ENCODE results near the gene APLP2.

APLP2 gene

DNA sequence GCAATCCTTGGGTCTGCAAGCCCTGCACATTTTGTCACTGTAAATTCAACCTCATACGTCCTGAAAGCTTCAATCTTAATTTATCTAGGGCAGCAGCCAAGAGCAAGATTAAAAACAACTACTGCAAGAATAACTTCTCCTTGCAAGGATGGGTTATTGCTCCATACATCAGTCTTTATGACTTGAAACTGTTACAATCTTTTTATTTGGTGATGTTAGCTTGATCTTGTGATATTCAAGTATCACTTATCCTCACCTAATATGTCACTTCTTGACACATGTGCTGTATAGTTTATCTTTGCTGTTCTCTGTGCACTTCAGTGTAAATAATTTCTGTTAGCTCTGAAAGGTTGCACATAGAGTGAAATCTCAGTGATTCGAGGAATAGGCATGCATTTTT, 14.7 kb upstream of the APLP2 start:
- in situ Hi-C loops (cut with HindIII; ENCODE audit: low sequenced_read_pairs): loop anchor here (5.0 kb wide), 1 partner anchor 47 kb away; no protein-coding TSS in a partner anchor

DNA sequence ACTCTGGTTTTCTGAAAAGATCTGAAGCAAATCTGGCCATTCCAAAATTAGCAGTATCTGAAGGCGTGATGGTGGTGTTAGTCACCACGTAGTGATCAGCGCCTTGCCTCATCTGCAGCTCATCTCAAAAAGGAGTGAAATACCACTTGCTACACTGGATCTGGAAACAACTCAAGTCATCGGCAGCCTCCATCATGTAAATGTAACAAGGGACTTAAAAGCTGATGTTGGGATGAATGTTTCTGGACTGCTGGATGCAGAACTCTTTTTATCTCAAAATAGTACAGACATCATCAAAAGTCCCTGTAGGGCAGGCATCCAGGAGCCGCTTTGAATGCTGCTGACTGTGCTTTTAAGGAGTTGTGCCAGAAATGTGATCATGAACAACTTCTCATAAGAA, 14.1 kb upstream of the APLP2 start:
- in situ Hi-C loops (cut with HindIII; ENCODE audit: low sequenced_read_pairs): no loop called here

DNA sequence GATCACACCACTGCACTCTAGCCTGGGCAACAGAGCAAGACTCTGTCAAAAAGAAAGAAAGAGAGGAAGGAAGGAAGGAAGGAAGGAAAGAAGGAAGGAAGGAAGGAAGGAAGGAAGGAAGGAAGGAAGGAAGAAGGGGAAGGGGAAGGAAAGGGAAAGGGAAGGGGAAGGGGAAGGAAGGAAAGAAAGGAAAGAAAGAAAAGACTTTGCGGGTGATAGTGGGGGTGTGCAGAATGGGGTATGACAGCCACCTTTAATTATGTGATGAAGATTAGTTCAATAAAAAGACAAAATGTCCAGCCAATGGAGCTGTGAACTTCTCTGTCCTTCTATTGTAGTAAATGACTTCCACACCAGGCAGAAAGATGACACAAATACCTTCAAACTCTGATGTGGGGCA, 8.7 kb upstream of the APLP2 start:
- in situ Hi-C loops (cut with HindIII; ENCODE audit: low sequenced_read_pairs): no loop called here

DNA sequence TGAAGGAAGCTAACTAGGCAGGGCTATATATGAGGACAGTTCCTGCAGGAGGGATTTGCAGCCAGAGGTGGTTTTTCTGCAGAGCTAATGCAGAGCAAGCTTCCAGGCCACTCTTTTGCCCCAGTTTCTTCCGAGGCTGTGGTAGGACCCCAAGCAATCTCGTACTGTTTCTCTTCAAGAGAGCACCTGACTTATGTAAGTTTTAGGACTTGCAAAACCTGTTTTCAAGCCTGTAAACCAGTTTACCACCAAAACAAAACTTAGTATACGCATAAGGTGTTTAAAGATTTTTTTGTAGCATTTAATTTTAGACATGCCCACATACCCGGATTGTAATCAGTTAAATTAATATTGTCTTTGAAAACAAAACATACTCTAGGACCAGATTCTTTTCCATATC, 7.7 kb upstream of the APLP2 start:
- in situ Hi-C loops (cut with HindIII; ENCODE audit: low sequenced_read_pairs): no loop called here

- in situ Hi-C loops (cut with HindIII; ENCODE audit: low sequenced_read_pairs): no loop called here
These were observed 6.2 kb upstream of the APLP2 start for GRCh38 chr11:130063451-130063850.

GRCh38 chr11:130064596-130064995, 5.1 kb upstream of the APLP2 start:
- in situ Hi-C loops (cut with HindIII; ENCODE audit: low sequenced_read_pairs): no loop called here

DNA sequence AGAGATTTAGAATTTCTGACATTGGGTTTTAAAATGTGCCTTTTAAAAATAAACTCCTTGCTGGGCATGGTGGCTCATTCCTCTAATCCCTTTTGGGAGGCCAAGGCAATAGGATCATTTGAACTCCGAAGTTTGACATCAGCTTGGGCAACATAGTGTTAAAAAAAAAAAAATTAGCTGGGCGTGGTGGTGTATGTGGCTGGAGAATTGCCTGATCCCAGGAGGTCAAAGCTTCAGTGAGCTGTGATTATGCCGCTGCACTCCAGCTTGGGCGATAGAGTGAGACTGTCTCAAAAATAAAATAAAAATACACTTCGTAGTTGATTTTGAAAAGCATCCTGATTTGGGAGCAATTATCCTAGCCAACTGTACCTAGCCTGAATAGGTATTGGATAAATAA, 3.4 kb upstream of the APLP2 start:
- in situ Hi-C loops (cut with HindIII; ENCODE audit: low sequenced_read_pairs): no loop called here

DNA sequence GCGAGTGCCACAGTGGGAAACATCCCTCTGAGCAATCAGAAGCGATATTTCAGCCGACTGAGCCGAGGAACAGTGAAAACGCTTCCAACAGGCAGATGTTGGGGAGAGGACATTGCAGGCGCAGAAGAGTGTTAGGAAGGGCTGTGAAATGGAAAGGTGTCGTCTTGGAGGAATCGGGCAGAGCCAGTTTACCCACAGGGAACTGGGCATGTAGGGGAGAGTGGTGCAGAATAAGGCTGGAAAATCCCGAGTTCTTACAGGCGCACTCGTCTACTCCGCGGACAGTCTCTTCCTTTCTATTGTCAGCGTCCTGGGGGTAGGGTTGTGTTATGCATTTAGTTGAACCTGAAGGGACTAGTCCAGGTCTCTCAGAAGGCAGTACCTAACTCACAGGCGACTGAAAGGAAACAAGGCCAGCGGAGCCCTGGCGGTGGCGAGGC, 1.1 kb upstream of the APLP2 start:
- in situ Hi-C loops (cut with HindIII; ENCODE audit: low sequenced_read_pairs): no loop called here

DNA sequence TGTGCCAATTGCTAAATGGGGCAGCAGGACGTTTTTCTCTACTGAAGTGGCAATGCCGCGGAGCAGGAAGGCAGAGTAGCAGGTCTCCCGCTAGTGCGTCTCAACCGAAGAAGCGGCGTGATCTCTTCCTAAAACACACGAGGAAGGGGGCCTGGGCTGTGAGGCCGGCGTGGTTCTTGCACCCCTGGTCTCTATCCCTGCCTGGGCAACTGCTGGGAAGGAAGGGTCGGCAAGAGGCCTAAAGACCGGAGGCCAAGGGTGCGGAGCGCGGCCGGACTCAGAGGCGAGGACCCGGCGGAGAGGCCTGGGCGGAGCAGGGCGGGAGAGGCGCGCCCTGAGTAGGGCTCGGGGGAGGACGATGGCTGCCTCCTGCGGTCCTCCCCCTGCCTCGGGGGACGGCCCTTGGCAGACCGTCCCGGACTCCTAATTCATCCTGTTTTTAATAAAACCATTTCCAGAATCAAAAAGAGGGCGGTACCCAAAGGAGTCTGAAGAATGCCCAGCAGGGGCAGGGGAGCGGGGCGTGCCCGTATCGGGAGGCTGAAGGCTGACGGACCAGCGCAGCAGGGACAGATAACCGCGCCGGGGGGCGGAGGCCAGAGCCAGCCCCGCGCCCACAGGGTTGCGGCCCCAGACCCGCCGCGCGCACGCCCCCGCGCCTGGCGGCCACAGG, 572 bp upstream of the APLP2 start:
- in situ Hi-C loops (cut with HindIII; ENCODE audit: low sequenced_read_pairs): no loop called here

DNA sequence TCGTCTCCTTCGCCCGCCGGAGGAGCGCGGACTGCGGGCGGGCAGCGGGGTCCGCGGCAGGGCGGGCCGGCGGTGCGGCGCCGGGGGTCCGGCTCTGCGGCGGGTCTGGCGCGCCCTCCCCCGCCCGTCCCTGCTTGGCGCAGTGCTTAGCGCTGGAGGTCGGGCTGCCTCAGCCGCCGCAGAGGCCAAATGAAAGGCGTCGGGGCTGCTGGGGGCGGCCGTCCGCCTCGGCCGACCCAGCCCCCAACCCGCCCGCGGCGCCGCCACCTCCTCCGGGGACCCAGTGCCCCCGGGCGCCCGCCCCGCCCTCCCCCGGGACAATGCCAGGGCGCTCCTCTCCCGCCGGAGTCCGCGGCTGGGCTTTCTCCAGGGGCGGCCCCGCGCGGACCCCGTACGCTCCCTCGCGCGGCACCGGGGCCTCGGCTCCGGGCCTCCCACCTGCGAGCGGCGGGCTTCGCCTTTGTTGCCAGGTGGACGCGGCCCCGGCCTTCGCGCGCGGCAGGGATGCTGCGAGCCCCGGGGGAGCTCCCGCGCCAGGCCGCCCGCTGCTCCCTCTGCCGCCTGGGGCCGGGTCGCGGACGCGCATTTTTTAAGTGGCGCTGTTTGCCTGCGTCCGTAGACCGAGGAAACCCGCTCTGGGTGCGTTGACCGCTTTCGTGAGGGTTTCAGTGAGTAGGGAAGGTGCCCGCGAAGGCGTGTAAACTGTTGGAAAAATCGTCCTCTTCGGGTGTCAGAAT, 583 bp downstream of the APLP2 start:
- in situ Hi-C loops (cut with HindIII; ENCODE audit: low sequenced_read_pairs): no loop called here

GRCh38 chr11:130070846-130071200, 1.1 kb downstream of the APLP2 start:
- in situ Hi-C loops (cut with HindIII; ENCODE audit: low sequenced_read_pairs): no loop called here

DNA sequence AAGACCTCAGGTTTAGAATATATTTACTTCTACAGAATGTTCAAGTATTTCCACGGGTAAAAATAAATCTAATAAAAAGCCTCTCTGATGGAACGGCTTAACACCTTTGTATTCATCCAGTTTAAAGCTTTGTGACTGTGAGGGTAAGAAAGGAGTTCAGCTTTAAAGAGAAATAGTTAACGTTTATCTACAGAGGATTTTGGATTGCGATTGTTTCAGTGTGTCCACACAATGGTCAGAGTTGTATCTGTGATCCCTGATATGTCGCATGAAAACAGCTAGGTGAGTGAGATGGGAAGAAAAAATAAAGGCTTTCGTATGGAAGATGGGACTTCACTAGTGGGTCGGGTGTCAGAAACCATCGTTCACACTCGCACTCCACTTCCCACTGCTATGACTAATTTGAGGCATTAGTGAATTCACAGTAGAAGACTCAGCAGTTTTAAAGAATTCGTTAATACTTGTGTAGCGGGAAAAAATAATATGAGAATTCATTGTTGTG, 1.6 kb downstream of the APLP2 start:
- in situ Hi-C loops (cut with HindIII; ENCODE audit: low sequenced_read_pairs): no loop called here

DNA sequence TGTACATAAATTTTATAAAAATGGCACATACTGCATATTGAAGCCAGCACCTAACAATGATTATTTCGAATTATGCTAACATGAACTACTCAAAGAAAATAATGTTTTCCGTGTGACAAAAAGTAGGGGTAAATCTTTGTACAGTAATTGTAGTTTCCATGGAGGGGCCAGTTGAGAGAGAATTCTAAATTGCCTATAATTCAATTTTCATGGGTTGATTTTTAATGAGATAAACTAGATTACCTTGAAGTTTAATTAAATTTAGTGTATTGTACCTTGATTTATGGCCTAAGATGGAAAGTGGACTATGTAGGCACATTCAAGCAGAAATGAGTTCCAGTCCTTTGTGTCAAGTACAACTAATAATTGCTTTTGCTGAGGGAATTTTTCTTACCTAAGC, 5.0 kb downstream of the APLP2 start:
- in situ Hi-C loops (cut with HindIII; ENCODE audit: low sequenced_read_pairs): no loop called here

- in situ Hi-C loops (cut with HindIII; ENCODE audit: low sequenced_read_pairs): no loop called here
These were observed 7.2 kb downstream of the APLP2 start for GRCh38 chr11:130076778-130077481.

DNA sequence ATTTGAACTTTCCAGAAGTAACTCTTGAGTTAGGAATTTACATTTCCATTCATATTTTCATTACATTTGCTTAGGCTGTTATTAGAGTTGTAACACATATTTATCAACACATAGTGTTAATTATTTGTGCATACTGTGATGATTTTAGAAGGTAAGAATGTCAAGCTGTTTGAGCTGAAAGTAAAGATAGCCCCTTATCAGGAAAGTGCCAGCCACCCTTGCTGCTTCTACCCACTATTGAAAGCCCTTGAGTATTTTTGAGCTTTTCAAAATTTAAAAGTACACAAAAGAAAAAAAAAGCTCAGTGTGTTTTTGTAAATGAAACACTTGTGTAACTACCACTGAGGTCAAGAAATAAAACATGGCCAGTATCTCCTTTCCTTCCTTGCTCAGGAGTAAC, 8.0 kb downstream of the APLP2 start:
- in situ Hi-C loops (cut with HindIII; ENCODE audit: low sequenced_read_pairs): no loop called here

DNA sequence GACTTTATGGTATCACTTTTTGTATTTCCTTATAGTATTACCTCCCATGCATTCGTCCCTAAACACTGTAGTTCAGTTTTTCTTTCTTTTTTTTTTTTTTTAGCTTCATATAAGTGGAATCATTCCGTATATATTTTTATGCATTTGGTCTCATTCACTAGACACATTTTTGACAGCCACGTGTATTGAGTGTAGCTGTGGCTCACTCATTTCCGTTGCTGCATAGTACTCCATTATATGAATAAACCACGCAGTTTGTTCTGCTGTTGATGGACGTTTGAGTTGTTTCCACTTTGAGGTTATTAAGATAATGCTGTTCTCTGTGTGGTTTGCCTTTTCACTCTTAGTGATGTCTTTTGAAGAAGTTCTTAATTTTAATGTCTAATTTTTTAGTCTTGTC, 8.4 kb downstream of the APLP2 start:
- in situ Hi-C loops (cut with HindIII; ENCODE audit: low sequenced_read_pairs): no loop called here

DNA sequence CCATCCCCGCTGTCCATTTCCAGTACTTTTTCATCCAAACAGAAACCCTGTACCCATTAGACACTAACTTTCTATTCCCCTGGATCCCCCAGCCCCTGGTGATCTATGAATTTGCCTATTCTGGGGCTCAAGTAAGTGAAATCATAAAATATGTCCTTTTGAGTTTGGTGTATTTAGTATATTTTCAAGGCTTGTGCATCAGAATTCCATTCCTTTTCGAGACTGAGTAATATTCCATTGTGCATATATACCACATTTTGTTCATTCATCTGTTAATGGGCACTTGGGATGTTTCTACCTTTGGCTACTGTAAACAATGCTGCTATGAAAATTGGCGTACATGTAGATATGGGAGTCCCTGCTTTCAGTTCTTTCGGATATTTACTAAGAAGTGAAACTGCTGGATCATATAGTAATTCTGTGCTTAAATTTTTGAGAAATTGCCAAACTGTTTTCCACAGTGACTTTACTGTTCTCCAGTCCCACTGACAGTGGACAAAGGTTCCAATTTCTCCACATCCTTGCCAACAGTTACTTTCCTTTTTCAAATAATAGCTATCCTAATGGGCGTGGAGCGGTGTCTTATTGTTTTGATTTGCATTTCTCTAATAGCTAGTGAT, 16.1 kb downstream of the APLP2 start:
- in situ Hi-C loops (cut with HindIII; ENCODE audit: low sequenced_read_pairs): no loop called here

GRCh38 chr11:130086669-130087068, 17.0 kb downstream of the APLP2 start:
- in situ Hi-C loops (cut with HindIII; ENCODE audit: low sequenced_read_pairs): no loop called here

GRCh38 chr11:130087294-130087926, 17.7 kb downstream of the APLP2 start:
- in situ Hi-C loops (cut with HindIII; ENCODE audit: low sequenced_read_pairs): no loop called here

DNA sequence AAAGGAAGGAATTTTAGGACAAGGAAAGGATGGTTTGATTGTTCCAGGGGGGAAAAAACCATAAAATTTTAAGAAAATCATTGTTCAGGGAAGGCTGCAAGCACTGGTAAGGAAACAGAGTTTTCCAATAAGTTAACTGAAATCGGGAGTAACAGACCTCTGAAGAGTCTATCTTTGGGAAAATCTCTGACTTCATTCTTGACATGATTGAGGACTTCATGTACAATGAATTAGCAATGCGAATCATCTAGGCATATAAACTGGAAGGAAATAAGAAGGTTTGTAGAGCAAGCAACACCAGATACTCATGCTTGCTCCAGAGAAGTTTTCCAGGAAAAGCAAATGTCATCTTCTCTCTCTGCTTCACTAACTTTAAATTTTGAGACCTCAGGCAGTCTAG, 18.5 kb downstream of the APLP2 start:
- in situ Hi-C loops (cut with HindIII; ENCODE audit: low sequenced_read_pairs): no loop called here

All from endothelial cell of hepatic sinusoid (primary cell).